GM12874 (cell line): ENCODE data around the gene EMSY.

Source experiments
- TF ChIP-seq, protein P1 (sequence below): IDR thresholded peaks from 2 replicates; pipeline ENCODE4 v1.5.1; 2011; ENCODE audit warnings: low read depth, mild to moderate bottlenecking, control low read depth, low read length, moderate library complexity; ENCODE audit not compliant: insufficient read depth

EMSY gene

GRCh38 chr11:76510060-76511047 lies 65.5 kb downstream of the EMSY start:
- TF ChIP-seq, protein P1, sequence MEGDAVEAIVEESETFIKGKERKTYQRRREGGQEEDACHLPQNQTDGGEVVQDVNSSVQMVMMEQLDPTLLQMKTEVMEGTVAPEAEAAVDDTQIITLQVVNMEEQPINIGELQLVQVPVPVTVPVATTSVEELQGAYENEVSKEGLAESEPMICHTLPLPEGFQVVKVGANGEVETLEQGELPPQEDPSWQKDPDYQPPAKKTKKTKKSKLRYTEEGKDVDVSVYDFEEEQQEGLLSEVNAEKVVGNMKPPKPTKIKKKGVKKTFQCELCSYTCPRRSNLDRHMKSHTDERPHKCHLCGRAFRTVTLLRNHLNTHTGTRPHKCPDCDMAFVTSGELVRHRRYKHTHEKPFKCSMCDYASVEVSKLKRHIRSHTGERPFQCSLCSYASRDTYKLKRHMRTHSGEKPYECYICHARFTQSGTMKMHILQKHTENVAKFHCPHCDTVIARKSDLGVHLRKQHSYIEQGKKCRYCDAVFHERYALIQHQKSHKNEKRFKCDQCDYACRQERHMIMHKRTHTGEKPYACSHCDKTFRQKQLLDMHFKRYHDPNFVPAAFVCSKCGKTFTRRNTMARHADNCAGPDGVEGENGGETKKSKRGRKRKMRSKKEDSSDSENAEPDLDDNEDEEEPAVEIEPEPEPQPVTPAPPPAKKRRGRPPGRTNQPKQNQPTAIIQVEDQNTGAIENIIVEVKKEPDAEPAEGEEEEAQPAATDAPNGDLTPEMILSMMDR, result no peak

DNA sequence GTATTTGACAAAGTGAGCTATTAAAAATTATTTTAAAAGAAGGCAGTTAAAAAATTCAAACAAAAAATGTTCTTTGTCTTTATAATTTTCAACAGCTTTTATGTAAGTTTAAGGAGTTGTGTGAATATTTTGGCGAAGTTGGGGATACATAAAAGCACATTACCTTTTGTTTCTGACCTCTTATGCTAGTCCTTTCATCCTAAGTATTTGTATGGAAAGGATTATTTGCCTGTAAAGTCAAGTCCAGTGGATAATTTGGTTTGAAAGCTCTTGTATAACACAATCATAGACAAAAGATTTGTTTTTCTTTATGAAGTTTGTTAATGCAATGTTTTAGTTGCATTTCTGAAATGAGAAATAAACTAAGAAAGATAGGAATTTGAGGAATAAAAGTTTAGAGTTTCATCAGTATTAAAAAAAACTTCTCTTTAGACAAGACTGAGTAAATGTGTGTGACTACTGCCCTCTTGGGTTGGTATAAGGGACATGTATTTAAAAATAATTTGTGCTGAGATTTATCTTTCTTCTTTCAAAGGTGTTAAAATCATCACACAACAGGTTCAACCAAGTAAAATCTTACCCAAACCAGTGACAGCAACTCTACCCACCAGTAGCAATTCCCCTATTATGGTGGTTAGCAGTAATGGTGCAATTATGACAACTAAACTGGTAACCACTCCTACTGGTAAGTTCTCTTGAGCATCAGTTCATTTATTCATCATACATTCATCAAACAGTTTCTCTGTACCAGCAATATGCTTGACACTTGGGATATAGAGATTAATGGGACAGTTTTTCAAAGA lies 68.2 kb downstream of the EMSY start:
- TF ChIP-seq, protein P1, result no peak

DNA sequence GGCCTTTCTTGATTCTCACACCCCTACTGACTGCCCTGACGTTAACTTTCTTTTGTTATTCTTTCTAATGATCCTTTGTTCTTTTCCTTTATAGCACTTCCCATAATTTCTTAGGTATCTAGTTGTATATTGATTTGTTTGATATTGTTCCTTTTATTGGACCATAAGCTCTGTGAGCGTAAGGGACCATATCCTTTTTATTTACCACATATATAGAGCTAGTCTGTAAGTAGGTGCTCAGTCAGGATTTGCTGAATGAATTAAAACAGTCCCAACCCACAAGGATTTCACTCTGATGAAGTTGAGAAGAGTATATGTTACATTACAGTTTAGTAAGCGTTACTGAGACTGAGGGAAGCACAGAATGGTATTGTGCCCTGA lies 68.8 kb downstream of the EMSY start:
- TF ChIP-seq, protein P1, result no peak

DNA sequence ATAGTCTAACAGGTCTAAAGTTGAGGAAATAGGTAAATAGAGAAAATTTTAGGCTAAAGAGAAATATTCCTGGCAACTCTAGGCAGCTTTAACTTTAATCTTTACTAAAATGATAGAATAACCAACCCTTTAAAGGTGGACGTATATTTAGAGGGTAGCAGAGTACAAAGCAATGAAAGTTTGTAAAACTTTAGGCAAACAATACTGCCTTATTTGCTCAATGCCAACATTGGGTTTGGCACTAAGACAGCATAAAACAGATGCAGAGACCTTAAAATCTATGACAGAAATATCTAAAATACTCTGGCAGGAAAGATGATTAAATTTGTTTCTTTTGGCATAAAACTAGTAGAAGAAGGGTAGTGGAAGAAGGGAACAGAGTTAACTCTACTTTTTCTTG lies 70.7 kb downstream of the EMSY start:
- TF ChIP-seq, protein P1, result no peak

DNA sequence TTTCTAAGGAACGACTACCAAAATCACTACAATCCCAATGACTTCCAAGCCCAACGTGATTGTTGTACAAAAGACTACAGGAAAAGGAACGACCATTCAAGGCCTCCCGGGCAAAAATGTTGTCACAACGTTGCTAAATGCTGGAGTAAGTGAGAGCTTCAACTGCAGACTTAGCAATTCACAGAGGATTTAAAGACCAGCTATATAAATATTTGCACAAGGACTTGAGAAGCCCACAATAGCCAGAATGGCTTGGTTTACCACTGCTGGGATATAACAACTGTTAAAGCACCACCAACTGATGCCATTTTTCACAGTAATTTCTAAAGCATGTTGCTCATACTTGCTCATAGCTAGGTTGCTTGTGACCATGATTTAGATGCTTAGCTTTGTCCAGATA lies 78.3 kb downstream of the EMSY start:
- TF ChIP-seq, protein P1, result no peak

DNA sequence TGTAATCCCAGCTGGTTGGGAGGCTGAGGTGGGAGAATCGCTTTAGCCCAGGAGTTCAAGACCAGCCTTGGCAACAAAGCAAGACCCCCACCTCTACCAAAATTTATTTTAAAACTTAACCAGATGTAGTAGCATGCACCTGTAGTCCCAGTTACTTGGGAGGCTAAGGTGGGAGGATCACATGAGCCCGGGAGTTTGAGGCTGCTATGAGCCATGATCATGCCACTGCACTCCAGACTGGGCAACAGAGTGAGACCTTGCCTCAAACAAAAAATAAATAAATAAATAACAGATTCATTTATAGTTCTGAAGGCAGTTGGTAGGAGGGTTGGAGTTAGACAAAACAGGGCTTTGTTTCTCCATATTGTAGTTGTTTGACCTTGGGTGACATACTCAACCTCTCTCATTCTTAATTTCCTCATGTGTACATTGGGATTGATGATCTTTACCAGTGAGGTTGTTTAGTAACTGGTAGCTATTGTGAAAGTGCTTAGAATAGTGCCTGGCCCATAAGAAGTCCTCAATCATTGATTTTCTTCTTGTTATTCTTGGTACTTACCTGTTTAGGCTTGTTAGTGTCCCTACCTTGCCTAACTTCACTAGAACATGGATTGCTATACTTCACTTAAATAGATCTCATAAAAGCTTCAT lies 79.1 kb downstream of the EMSY start:
- TF ChIP-seq, protein P1, result no peak

- TF ChIP-seq, protein P1, result no peak
These were observed 79.6 kb downstream of the EMSY start for GRCh38 chr11:76524461-76524860.
